OCI-LY1 (cell line): ENCODE measurements around the gene MAPKBP1.

Experiments used
- H2AFZ ChIP-seq: fragments of 200-600 bp; sonication (generic), shearing (Covaris generic); 2 replicates; pipeline ENCODE4 v1.6.0; 2014; ENCODE audit warnings: antibody characterized with exemption, mild to moderate bottlenecking, low read length
- H3F3A ChIP-seq: fragments of 200-600 bp; sonication (generic), shearing (Covaris generic); 2 replicates; pipeline ENCODE4 v1.6.0; 2014; ENCODE audit warnings: mild to moderate bottlenecking, antibody characterized with exemption, low read length, moderate library complexity; ENCODE audit not compliant: insufficient read depth
- H3K27ac ChIP-seq: fragments of 200-600 bp; sonication (generic); 2 replicates; pipeline ENCODE4 v1.5.1; 2014; ENCODE audit warnings: low read length, mixed run types, mild to moderate bottlenecking, low read depth; ENCODE audit not compliant: poor library complexity, severe bottlenecking
- H3K27me3 ChIP-seq: fragments of 200-600 bp; sonication (generic); 2 replicates; pipeline ENCODE4 v1.6.0; 2014; ENCODE audit warnings: antibody characterized with exemption, mild to moderate bottlenecking, low read length, moderate library complexity; ENCODE audit not compliant: insufficient read depth
- H3K36me3 ChIP-seq: fragments of 200-600 bp; sonication (generic); 2 replicates; pipeline ENCODE4 v1.6.1; 2014; ENCODE audit warnings: mild to moderate bottlenecking, antibody characterized with exemption, low read length, moderate library complexity, mixed read lengths; ENCODE audit not compliant: insufficient read depth
- H3K4me1 ChIP-seq: fragments of 200-600 bp; sonication (generic); 2 replicates; pipeline ENCODE4 v1.5.1; 2014; ENCODE audit warnings: mild to moderate bottlenecking, low read length, moderate library complexity; ENCODE audit not compliant: insufficient read depth, severe bottlenecking
- H3K4me2 ChIP-seq: fragments of 200-600 bp; sonication (generic), shearing (Covaris generic); 2 replicates; pipeline ENCODE4 v1.6.1; 2014; ENCODE audit warnings: low read length
- H3K4me3 ChIP-seq: fragments of 200-600 bp; sonication (generic); 2 replicates; pipeline ENCODE4 v1.5.1; 2014; ENCODE audit warnings: low read length, low read depth, mild to moderate bottlenecking, mixed read lengths; ENCODE audit not compliant: poor library complexity, severe bottlenecking
- H3K79me2 ChIP-seq: fragments of 200-600 bp; shearing (Covaris generic); 2 replicates; pipeline ENCODE4 v1.6.1; 2016; ENCODE audit warnings: mixed run types, low read length, mixed read lengths; ENCODE audit not compliant: insufficient read depth
- H3K9ac ChIP-seq: fragments of 200-600 bp; sonication (generic), shearing (Covaris generic); 2 replicates; pipeline ENCODE4 v1.6.1; 2014; ENCODE audit warnings: mild to moderate bottlenecking, low read length, mixed read lengths
- H3K9me2 ChIP-seq: fragments of 200-600 bp; sonication (generic), shearing (Covaris generic); 2 replicates; pipeline ENCODE4 v1.6.1; 2014; ENCODE audit warnings: low read depth, mild to moderate bottlenecking, low read length, mixed read lengths
- H3K9me3 ChIP-seq: fragments of 200-600 bp; shearing (Covaris generic); 2 replicates; pipeline ENCODE4 v1.6.1; 2014; ENCODE audit warnings: low read length, mixed read lengths
- H4K20me1 ChIP-seq: fragments of 200-600 bp; sonication (generic), shearing (Covaris generic); 2 replicates; pipeline ENCODE4 v1.6.0; 2016; ENCODE audit warnings: mild to moderate bottlenecking, low read length; ENCODE audit not compliant: insufficient read depth
- EZH2 ChIP-seq: fragments of 200-600 bp; sonication (generic), shearing (Covaris generic); IDR thresholded peaks from 2 replicates; pipeline ENCODE4 v1.8.0; 2017; ENCODE audit warnings: borderline replicate concordance, mixed run types, mild to moderate bottlenecking, antibody characterized with exemption, low read length, moderate library complexity, mixed read lengths
- TF ChIP-seq, protein P1 (sequence below): fragments of 200-600 bp; sonication (generic), shearing (Covaris generic); IDR thresholded peaks from 2 replicates; pipeline ENCODE4 v1.5.1; 2017; ENCODE audit warnings: mild to moderate bottlenecking, antibody characterized with exemption, low read length, moderate library complexity, mixed read lengths

MAPKBP1 gene

DNA sequence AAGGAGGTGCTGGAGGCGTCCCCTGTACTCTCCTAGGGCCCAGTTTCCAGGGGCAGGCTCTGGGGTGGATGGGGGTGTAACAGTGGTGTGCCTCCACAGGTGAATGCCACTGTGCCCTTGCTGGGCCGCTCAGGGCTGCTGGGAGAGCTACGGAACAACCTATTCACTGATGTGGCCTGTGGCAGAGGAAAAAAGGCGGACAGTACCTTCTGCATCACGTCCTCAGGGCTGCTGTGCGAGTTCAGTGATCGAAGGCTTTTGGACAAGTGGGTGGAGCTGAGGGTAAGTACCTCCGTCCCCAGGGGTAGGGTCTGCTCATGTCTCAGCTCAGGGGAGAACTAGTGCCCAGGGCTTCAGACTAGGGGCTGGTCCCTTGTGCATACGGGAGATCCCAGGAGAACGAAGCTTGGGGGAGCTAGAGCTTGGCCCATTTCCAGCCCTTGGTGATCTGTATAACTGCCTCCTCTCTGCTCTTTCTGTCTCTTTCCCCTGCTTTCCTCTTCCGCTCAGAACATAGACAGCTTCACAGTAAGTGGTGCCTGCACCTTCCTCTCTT, 38.6 kb downstream of the MAPKBP1 start:
- no peaks in the 10 kb centered on the region for H3K27me3 ChIP-seq
- H3K9ac ChIP-seq = no peak overlapping the region
- H3K4me2 ChIP-seq = no peak overlapping the region
- H3K36me3 ChIP-seq = peaks cover 5% of the 10 kb centered on the region; the same call in 1 of the 2 replicates
- no peak overlapping the region for H3K4me3 ChIP-seq
- no peaks in the 10 kb centered on the region for H4K20me1 ChIP-seq
- no peaks in the 10 kb centered on the region for H3F3A ChIP-seq
- peaks cover 21% of the 10 kb centered on the region for H3K4me1 ChIP-seq
- TF ChIP-seq EZH2 = no peak
- TF ChIP-seq, protein P1, sequence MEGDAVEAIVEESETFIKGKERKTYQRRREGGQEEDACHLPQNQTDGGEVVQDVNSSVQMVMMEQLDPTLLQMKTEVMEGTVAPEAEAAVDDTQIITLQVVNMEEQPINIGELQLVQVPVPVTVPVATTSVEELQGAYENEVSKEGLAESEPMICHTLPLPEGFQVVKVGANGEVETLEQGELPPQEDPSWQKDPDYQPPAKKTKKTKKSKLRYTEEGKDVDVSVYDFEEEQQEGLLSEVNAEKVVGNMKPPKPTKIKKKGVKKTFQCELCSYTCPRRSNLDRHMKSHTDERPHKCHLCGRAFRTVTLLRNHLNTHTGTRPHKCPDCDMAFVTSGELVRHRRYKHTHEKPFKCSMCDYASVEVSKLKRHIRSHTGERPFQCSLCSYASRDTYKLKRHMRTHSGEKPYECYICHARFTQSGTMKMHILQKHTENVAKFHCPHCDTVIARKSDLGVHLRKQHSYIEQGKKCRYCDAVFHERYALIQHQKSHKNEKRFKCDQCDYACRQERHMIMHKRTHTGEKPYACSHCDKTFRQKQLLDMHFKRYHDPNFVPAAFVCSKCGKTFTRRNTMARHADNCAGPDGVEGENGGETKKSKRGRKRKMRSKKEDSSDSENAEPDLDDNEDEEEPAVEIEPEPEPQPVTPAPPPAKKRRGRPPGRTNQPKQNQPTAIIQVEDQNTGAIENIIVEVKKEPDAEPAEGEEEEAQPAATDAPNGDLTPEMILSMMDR = no peak
- no peaks in the 10 kb centered on the region for H3K9me2 ChIP-seq
- no peaks in the 10 kb centered on the region for H3K79me2 ChIP-seq
- H3K27ac ChIP-seq = no peak overlapping the region
- H3K9me3 ChIP-seq = no peaks in the 10 kb centered on the region
- no peak overlapping the region for H2AFZ ChIP-seq

DNA sequence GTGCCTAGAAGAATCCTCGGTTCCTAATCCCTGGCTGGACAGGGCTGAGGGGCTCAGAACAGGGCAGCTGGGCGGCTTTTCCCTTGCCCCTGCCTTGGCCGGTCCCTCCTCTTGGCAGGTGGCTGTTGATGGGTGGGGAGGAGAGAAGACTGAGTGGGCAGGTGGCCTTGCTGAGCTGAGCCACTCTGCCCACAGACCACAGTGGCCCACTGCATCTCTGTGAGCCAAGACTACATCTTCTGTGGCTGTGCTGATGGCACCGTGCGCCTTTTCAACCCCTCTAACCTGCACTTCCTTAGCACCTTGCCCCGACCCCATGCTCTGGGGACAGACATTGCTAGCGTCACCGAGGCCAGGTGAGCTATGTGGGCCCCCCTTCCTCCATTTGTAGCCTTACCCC, 39.1 kb downstream of the MAPKBP1 start:
- Histone ChIP-seq H3K79me2 (no peaks in the 10 kb centered on the region), H3K9me3 (no peaks in the 10 kb centered on the region), H3K9me2 (no peaks in the 10 kb centered on the region), H3K36me3 (peaks cover 5% of the 10 kb centered on the region; the same call in 1 of the 2 replicates), H3K27ac (no peak overlapping the region), H3F3A (no peaks in the 10 kb centered on the region), H3K27me3 (no peaks in the 10 kb centered on the region), H3K9ac (no peak overlapping the region), H4K20me1 (no peaks in the 10 kb centered on the region), H3K4me3 (no peak overlapping the region), H2AFZ (no peak overlapping the region), H3K4me2 (no peak overlapping the region), H3K4me1 (peaks cover 21% of the 10 kb centered on the region)
- TF ChIP-seq, protein P1 = no peak
- TF ChIP-seq EZH2 = no peak

DNA sequence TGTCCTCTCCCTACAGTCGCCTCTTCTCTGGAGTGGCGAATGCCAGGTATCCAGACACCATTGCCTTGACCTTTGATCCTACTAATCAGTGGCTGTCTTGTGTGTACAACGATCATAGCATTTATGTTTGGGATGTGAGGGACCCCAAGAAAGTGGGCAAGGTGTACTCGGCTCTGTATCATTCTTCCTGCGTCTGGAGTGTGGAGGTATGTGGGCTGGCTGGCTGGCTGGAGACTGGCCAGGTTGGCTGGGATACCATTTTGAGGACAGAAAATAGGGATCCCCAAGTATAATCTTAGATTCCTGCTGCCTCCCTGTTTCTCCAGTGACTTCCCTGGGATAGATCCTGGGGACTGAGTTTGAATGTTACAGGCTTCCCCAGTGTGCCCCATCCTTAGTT, 40.2 kb downstream of the MAPKBP1 start:
- no peak overlapping the region for H3K4me2 ChIP-seq
- H3K4me3 ChIP-seq = no peak overlapping the region
- H2AFZ ChIP-seq = no peak overlapping the region
- no peak overlapping the region for H3K27ac ChIP-seq
- H3K79me2 ChIP-seq = no peaks in the 10 kb centered on the region
- TF ChIP-seq EZH2 = no peak
- TF ChIP-seq, protein P1 = no peak
- no peaks in the 10 kb centered on the region for H3K9me2 ChIP-seq
- H3K9me3 ChIP-seq = no peaks in the 10 kb centered on the region
- no peaks in the 10 kb centered on the region for H3F3A ChIP-seq
- H3K9ac ChIP-seq = no peak overlapping the region
- H3K4me1 ChIP-seq = peaks cover 16% of the 10 kb centered on the region
- no peaks in the 10 kb centered on the region for H4K20me1 ChIP-seq
- H3K27me3 ChIP-seq = no peaks in the 10 kb centered on the region
- H3K36me3 ChIP-seq = peaks cover 5% of the 10 kb centered on the region; the same call in 1 of the 2 replicates
